A549 (cell line): Measurements from ENCODE around the gene CAMKK2. TPM values are rescaled to one million over a fixed set of nuclear protein-coding genes. Genes with fewer than 3 reads are reported as not detected.

Experiments
- ATAC-seq, 2 experiments: fragments of 200-7000 bp in 1 of 2; fragments of >200 bp in 1 of 2; cut with Nextera tagmentation in 1 of 2; cut with Tn5 transposase in 1 of 2; 3 replicates each; pipeline versions ENCODE4 v1.8.0 to v1.9.1; 2018 to 2020; ENCODE audit warnings: mild to moderate bottlenecking in 1 of 2, moderate library complexity in 1 of 2
- CTCF ChIA-PET: fragments of 300-600 bp; sonication (Branson Sonifier 250); formaldehyde crosslinking; extraction: SDS; loops from one replicate; lab custom pipeline; 2021; ENCODE audit warnings: antibody characterized with exemption, inconsistent platforms; lab: Yijun Ruan, JAX
- POLR2A ChIA-PET: fragments of 350-600 bp; formaldehyde crosslinking; extraction: SDS; loops from one replicate; lab custom pipeline; 2021; ENCODE audit warnings: antibody characterized with exemption, inconsistent platforms; lab: Yijun Ruan, JAX
- DNase-seq, 2 experiments: peaks; one replicate each; pipeline versions ENCODE4 v3.0.0 to v3.0.0-alpha.2; 2011 to 2016; ENCODE audit warnings: low read depth in 1 of 2, low spot score in 1 of 2
- FAIRE-seq: peaks from 2 replicates; lab custom pipeline; 2011; peaks lifted over from hg19 to GRCh38; lab: Jason Lieb, UNC
- H3K27ac ChIP-seq, 2 experiments: fragments of >200 bp; sonication (Bioruptor Twin); formaldehyde crosslinking; 3 replicates each; pipeline ENCODE4 v1.5.1; 2016 to 2017
- H3K4me1 ChIP-seq: fragments of >200 bp; sonication (Bioruptor Twin); formaldehyde crosslinking; 3 replicates; pipeline ENCODE4 v1.6.1; 2016
- H3K4me2 ChIP-seq: fragments of >200 bp; sonication (Bioruptor Twin); formaldehyde crosslinking; 3 replicates; pipeline ENCODE4 v1.6.1; 2016
- H3K4me3 ChIP-seq: fragments of >200 bp; sonication (Bioruptor Twin); formaldehyde crosslinking; 3 replicates; pipeline ENCODE4 v1.5.1; 2016
- H3K9me3 ChIP-seq: fragments of >200 bp; sonication (Bioruptor Twin); formaldehyde crosslinking; 3 replicates; pipeline ENCODE4 v1.6.1; 2016
- BCL3 ChIP-seq: fragments of >200 bp; sonication (Bioruptor Twin); formaldehyde crosslinking; IDR thresholded peaks from 3 replicates; pipeline ENCODE4 v1.6.1; 2016
- BHLHE40 ChIP-seq: IDR thresholded peaks from 2 replicates; pipeline ENCODE4 v1.6.1; 2012; ENCODE audit warnings: low read depth, low read length, inconsistent platforms
- CBX2 ChIP-seq: fragments of 200-600 bp; sonication (generic); IDR thresholded peaks from 2 replicates; pipeline ENCODE4 v1.6.1; 2016; ENCODE audit warnings: low read depth, mild to moderate bottlenecking, borderline replicate concordance
- CEBPB ChIP-seq, 2 experiments: fragments of >200 bp in 1 of 2; sonication (Bioruptor Twin) in 1 of 2; formaldehyde crosslinking in 1 of 2; IDR thresholded peaks; 2 replicates each; pipeline ENCODE4 v1.6.1; 2012 to 2016
- EHMT2 ChIP-seq: fragments of 200-600 bp; sonication (generic); IDR thresholded peaks from 2 replicates; pipeline ENCODE4 v1.6.1; 2016; ENCODE audit warnings: antibody characterized with exemption, low read depth, mild to moderate bottlenecking, moderate library complexity
- ESRRA ChIP-seq: fragments of 150-350 bp; IDR thresholded peaks from 2 replicates; pipeline ENCODE4 v1.6.1; 2014; ENCODE audit warnings: mild to moderate bottlenecking, low read length, borderline replicate concordance
- FOSB ChIP-seq: fragments of 250-450 bp; sonication (Bioruptor Pico); IDR thresholded peaks from 2 replicates; pipeline ENCODE4 v1.5.0; 2020; ENCODE audit warnings: mild to moderate bottlenecking, moderate library complexity
- FOXS1 ChIP-seq: fragments of 250-450 bp; sonication (Bioruptor Pico); IDR thresholded peaks from 2 replicates; pipeline ENCODE4 v1.5.0; 2020; ENCODE audit warnings: mild to moderate bottlenecking, moderate library complexity
- GATA3 ChIP-seq: IDR thresholded peaks from 2 replicates; pipeline ENCODE4 v1.6.1; 2012; ENCODE audit warnings: borderline replicate concordance
- HEYL ChIP-seq: fragments of 250-450 bp; sonication (Bioruptor Pico); IDR thresholded peaks from 2 replicates; pipeline ENCODE4 v1.8.0; 2021; ENCODE audit warnings: mild to moderate bottlenecking, moderate library complexity
- HOXA7 ChIP-seq: fragments of 250-450 bp; sonication (Bioruptor Pico); IDR thresholded peaks from 2 replicates; pipeline ENCODE4 v1.5.0; 2020; ENCODE audit warnings: mild to moderate bottlenecking, moderate library complexity
- HOXB5 ChIP-seq: fragments of 250-450 bp; sonication (Bioruptor Pico); IDR thresholded peaks from 2 replicates; pipeline ENCODE4 v1.5.0; 2020; ENCODE audit warnings: mild to moderate bottlenecking, moderate library complexity
- KDM1A ChIP-seq: fragments of 200-600 bp; sonication (generic); IDR thresholded peaks from 2 replicates; pipeline ENCODE4 v1.6.1; 2016; ENCODE audit warnings: low read depth, mild to moderate bottlenecking
- KDM5A ChIP-seq: fragments of 200-600 bp; sonication (generic); IDR thresholded peaks from 2 replicates; pipeline ENCODE4 v1.6.1; 2016; ENCODE audit warnings: antibody characterized with exemption, mild to moderate bottlenecking
- NFE2L2 ChIP-seq: fragments of 150-350 bp; conservative IDR thresholded peaks from 2 replicates; pipeline ENCODE4 v1.6.1; 2014; ENCODE audit warnings: low read length
- NPAS2 ChIP-seq: fragments of 250-450 bp; sonication (Bioruptor Pico); IDR thresholded peaks from 2 replicates; pipeline ENCODE4 v1.8.0; 2022; ENCODE audit warnings: mild to moderate bottlenecking, moderate library complexity, borderline replicate concordance
- NR3C1 ChIP-seq: fragments of >200 bp; sonication (Bioruptor Twin); formaldehyde crosslinking; IDR thresholded peaks from 3 replicates; pipeline ENCODE4 v1.6.1; 2017
- RAD21 ChIP-seq, 2 experiments: fragments of >200 bp in 1 of 2; sonication (Bioruptor Twin) in 1 of 2; formaldehyde crosslinking in 1 of 2; IDR thresholded peaks in 1 of 2; conservative IDR thresholded peaks in 1 of 2; 2 replicates in 1 of 2; 3 replicates in 1 of 2; pipeline ENCODE4 v1.6.1; 2012 to 2018; ENCODE audit warnings: inconsistent platforms in 1 of 2
- RCOR1 ChIP-seq: fragments of 150-350 bp; IDR thresholded peaks from 2 replicates; pipeline ENCODE4 v1.6.1; 2014; ENCODE audit warnings: antibody characterized with exemption, low read length, low read depth
- REST ChIP-seq: fragments of 200-600 bp; sonication (generic); IDR thresholded peaks from 2 replicates; pipeline ENCODE4 v1.6.1; 2016; ENCODE audit warnings: antibody characterized with exemption, mild to moderate bottlenecking, moderate library complexity
- RFX5 ChIP-seq: fragments of 450-650 bp; IDR thresholded peaks from 2 replicates; pipeline ENCODE4 v1.7.1; 2014; ENCODE audit warnings: antibody characterized with exemption, mild to moderate bottlenecking, moderate library complexity
- SREBF2 ChIP-seq: fragments of 450-650 bp; IDR thresholded peaks from 2 replicates; pipeline ENCODE4 v1.6.1; 2014; ENCODE audit warnings: mild to moderate bottlenecking, moderate library complexity
- TFCP2L1 ChIP-seq: fragments of 250-450 bp; sonication (Bioruptor Pico); IDR thresholded peaks from 2 replicates; pipeline ENCODE4 v1.5.0; 2021; ENCODE audit warnings: mild to moderate bottlenecking
- ZC3H11A ChIP-seq: fragments of 450-650 bp; IDR thresholded peaks from 2 replicates; pipeline ENCODE4 v1.6.1; 2014; ENCODE audit warnings: antibody characterized with exemption, mild to moderate bottlenecking
- ZFP36 ChIP-seq: fragments of 450-650 bp; IDR thresholded peaks from 2 replicates; pipeline ENCODE4 v1.6.1; 2014; ENCODE audit warnings: borderline replicate concordance; ENCODE audit not compliant: partially characterized antibody
- ZSCAN20 ChIP-seq: fragments of 250-450 bp; sonication (Bioruptor Pico); IDR thresholded peaks from 2 replicates; pipeline ENCODE4 v1.8.0; 2022; ENCODE audit warnings: mild to moderate bottlenecking, moderate library complexity
- WGBS: methylation state at CpG from one replicate; pipeline ENCODE4 v1.1.6; 2017; ENCODE audit errors: missing lambda C conversion rate; 5-methylcytosine and 5-hydroxymethylcytosine counted together
- polyA plus RNA-seq, 4 experiments: library from polyadenylated mRNA; depleted of rRNA in 3 of 4; stranded (reverse); fragments of >200 nt; fragmentation: RNase III in 1 of 4; extraction: RNeasy Plus Mini Kit Qiagen cat#74134 plus additional on column Dnase treatment in 1 of 4; gene quantifications; 2 replicates in 3 of 4; 3 replicates in 1 of 4; pipeline ENCODE4 v1.2.3, GENCODE V29; 2011 to 2017
- TF ChIP-seq, protein P1 (sequence below): IDR thresholded peaks from 2 replicates; pipeline ENCODE4 v1.6.1; 2012; ENCODE audit warnings: low read depth, borderline replicate concordance
- TF ChIP-seq, protein P2 (sequence below): fragments of 250-450 bp; sonication (Bioruptor Pico); IDR thresholded peaks from 2 replicates; pipeline ENCODE4 v1.5.0; 2020; ENCODE audit warnings: low read depth, mild to moderate bottlenecking, moderate library complexity

The CAMKK2 gene
- polyA plus RNA-seq, 2 of the 4 experiments (the other 2 are of a cell fraction): 15.3 to 24.8 TPM

GRCh38 chr12:121273364-121273896, 23.1 kb downstream of the CAMKK2 start:
- Histone ChIP-seq H3K9me3 (no peaks in the 10 kb centered on the region), H3K27ac (no peak overlapping the region), H3K4me1 (peaks cover 9% of the 10 kb centered on the region), H3K4me3 (no peak overlapping the region), H3K4me2 (no peak overlapping the region)
- no peak for DNase-seq
- WGBS: 92% methylated on average over 14 of the region's 14 CpGs
- ChIA-PET CTCF (interaction anchor here (1.3 to 1.8 kb wide), 2 partner anchors 22 to 43 kb away, joined by 4 to 7 read pairs; partner anchors contain the start of gene CAMKK2), POLR2A (no interaction called here)
- TF ChIP-seq ZSCAN20 (CRISPR knock-in tag): no peak
- no peak for TF ChIP-seq HOXA7 (CRISPR knock-in tag)
- TF ChIP-seq REST: no peak
- TF ChIP-seq BHLHE40: no peak
- TF ChIP-seq HEYL (CRISPR knock-in tag): no peak
- TF ChIP-seq KDM1A: no peak
- no peak for TF ChIP-seq TFCP2L1 (CRISPR knock-in tag)
- TF ChIP-seq SREBF2: no peak
- TF ChIP-seq ZFP36: no peak
- TF ChIP-seq CEBPB (IDR thresholded peaks at IDR 0.05): no peak
- TF ChIP-seq GATA3: no peak
- no peak for TF ChIP-seq RCOR1
- TF ChIP-seq ZC3H11A: no peak
- TF ChIP-seq KDM5A: no peak
- no peak for TF ChIP-seq BCL3
- no peak for TF ChIP-seq CBX2
- TF ChIP-seq NR3C1: no peak
- FAIRE-seq: no peak
- ATAC-seq: no peak

- CTCF ChIA-PET: no interaction called here
- Histone ChIP-seq H3K4me1 (no peaks in the 10 kb centered on the region), H3K27ac (no peak overlapping the region), H3K4me2 (no peak overlapping the region), H3K4me3 (no peak overlapping the region), H3K9me3 (no peaks in the 10 kb centered on the region)
- DNase-seq (no peak), ATAC-seq (no peak), FAIRE-seq (no peak)
- WGBS: 89% methylated on average over 1 of the region's 1 CpG
- TF ChIP-seq HOXB5 (CRISPR knock-in tag): no peak
- no peak for TF ChIP-seq EHMT2
- TF ChIP-seq ZC3H11A: no peak
- TF ChIP-seq NPAS2 (CRISPR knock-in tag): no peak
- no peak for TF ChIP-seq NFE2L2
- no peak for TF ChIP-seq RFX5
- no peak for TF ChIP-seq FOSB (CRISPR knock-in tag)
- TF ChIP-seq, protein P1, sequence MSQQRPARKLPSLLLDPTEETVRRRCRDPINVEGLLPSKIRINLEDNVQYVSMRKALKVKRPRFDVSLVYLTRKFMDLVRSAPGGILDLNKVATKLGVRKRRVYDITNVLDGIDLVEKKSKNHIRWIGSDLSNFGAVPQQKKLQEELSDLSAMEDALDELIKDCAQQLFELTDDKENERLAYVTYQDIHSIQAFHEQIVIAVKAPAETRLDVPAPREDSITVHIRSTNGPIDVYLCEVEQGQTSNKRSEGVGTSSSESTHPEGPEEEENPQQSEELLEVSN: no peak
- no peak for TF ChIP-seq TFCP2L1 (CRISPR knock-in tag)
- TF ChIP-seq CBX2: no peak
- TF ChIP-seq FOXS1 (CRISPR knock-in tag): no peak
- no peak for TF ChIP-seq RAD21 (conservative IDR thresholded peaks at IDR 0.05 in 1 of 2, IDR thresholded peaks at IDR 0.05 in 1 of 2)
- TF ChIP-seq, protein P2, sequence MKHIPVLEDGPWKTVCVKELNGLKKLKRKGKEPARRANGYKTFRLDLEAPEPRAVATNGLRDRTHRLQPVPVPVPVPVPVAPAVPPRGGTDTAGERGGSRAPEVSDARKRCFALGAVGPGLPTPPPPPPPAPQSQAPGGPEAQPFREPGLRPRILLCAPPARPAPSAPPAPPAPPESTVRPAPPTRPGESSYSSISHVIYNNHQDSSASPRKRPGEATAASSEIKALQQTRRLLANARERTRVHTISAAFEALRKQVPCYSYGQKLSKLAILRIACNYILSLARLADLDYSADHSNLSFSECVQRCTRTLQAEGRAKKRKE (CRISPR knock-in tag): no peak
- no peak for TF ChIP-seq REST
- no peak for TF ChIP-seq ESRRA
- POLR2A ChIA-PET: no interaction called here
These were observed 28.7 kb downstream of the CAMKK2 start for GRCh38 chr12:121267822-121268221.
